ENCODE data around the gene APOLD1. TPM values are rescaled to one million over a fixed set of nuclear protein-coding genes. Genes with fewer than 3 reads are reported as not detected.

The APOLD1 gene
- total RNA-seq, 1 donor from 2014 or later, result 0.75 TPM

- CTCF ChIA-PET, result interaction anchor here (3.0 kb wide), 1 partner anchor 8 kb away, joined by 16 read pairs; no protein-coding TSS in a partner anchor
- intact Hi-C loops (cut with micrococcal nuclease), result no loop called here
- Mint-ChIP-seq H3K4me3 (no peak overlapping the region), H3K4me1 (no peaks in the 10 kb centered on the region), H3K27ac (no peak overlapping the region), H3K36me3 (ENCODE audit: low read depth) (no peaks in the 10 kb centered on the region), H3K9me3 (no peaks in the 10 kb centered on the region), H3K27me3 (no peaks in the 10 kb centered on the region)
- TF ChIP-seq CTCF (IDR thresholded peaks at IDR 0.05), result no peak
- POLR2A ChIA-PET, result no interaction called here
- ATAC-seq (ENCODE audit: low read depth) (no peak), DNase-seq (no peak)
These were observed 40.7 kb upstream of the APOLD1 start for GRCh38 chr12:12744546-12745305.

- Mint-ChIP-seq H3K9me3 (no peaks in the 10 kb centered on the region), H3K4me3 (no peak overlapping the region), H3K36me3 (ENCODE audit: low read depth) (no peaks in the 10 kb centered on the region), H3K27me3 (no peaks in the 10 kb centered on the region), H3K27ac (no peak overlapping the region), H3K4me1 (no peaks in the 10 kb centered on the region)
- intact Hi-C loops (cut with micrococcal nuclease), result no loop called here
- DNase-seq (no peak), ATAC-seq (ENCODE audit: low read depth) (no peak)
- ChIA-PET CTCF (interaction anchor here (3.0 kb wide), 1 partner anchor 9 kb away, joined by 16 read pairs; no protein-coding TSS in a partner anchor), POLR2A (no interaction called here)
- no peak for TF ChIP-seq CTCF (IDR thresholded peaks at IDR 0.05)
These were observed 39.8 kb upstream of the APOLD1 start for GRCh38 chr12:12745576-12746211.

- POLR2A ChIA-PET, result no interaction called here
- TF ChIP-seq CTCF (IDR thresholded peaks at IDR 0.05), result no peak
These were observed 38.2 kb upstream of the APOLD1 start for GRCh38 chr12:12747278-12747677.

GRCh38 chr12:12748044-12748443 is 37.4 kb upstream of the APOLD1 start:
- CTCF ChIA-PET, result interaction anchor here (3.0 kb wide), 1 partner anchor 11 kb away, joined by 16 read pairs; no protein-coding TSS in a partner anchor
- Mint-ChIP-seq H3K27ac (no peak overlapping the region), H3K4me3 (no peak overlapping the region), H3K27me3 (no peaks in the 10 kb centered on the region), H3K36me3 (ENCODE audit: low read depth) (no peaks in the 10 kb centered on the region), H3K4me1 (no peaks in the 10 kb centered on the region), H3K9me3 (no peaks in the 10 kb centered on the region)
- ATAC-seq (ENCODE audit: low read depth) (no peak), DNase-seq (no peak)
- POLR2A ChIA-PET, result no interaction called here
- intact Hi-C loops (cut with micrococcal nuclease), result no loop called here
- TF ChIP-seq CTCF (IDR thresholded peaks at IDR 0.05), result no peak

More at GRCh38 chr12:12747278-12747677, 38.2 kb upstream of the APOLD1 start:
- Mint-ChIP-seq H3K36me3 (ENCODE audit: low read depth) (no peaks in the 10 kb centered on the region), H3K4me1 (no peaks in the 10 kb centered on the region), H3K27me3 (no peaks in the 10 kb centered on the region), H3K9me3 (no peaks in the 10 kb centered on the region), H3K4me3 (no peak overlapping the region), H3K27ac (no peak overlapping the region)
- CTCF ChIA-PET, result interaction anchor here (3.0 kb wide), 1 partner anchor 10 kb away, joined by 16 read pairs; no protein-coding TSS in a partner anchor
- intact Hi-C loops (cut with micrococcal nuclease), result no loop called here
- ATAC-seq (ENCODE audit: low read depth) (no peak), DNase-seq (no peak)

GRCh38 chr12:12749433-12749832 is 36.0 kb upstream of the APOLD1 start:
- H3K27ac Mint-ChIP-seq, result no peak overlapping the region
- H3K27me3 Mint-ChIP-seq, result no peaks in the 10 kb centered on the region
- no peaks in the 10 kb centered on the region for H3K9me3 Mint-ChIP-seq
- DNase-seq (no peak), ATAC-seq (ENCODE audit: low read depth) (no peak)
- ChIA-PET CTCF (no interaction called here), POLR2A (no interaction called here)
- H3K4me1 Mint-ChIP-seq, result no peaks in the 10 kb centered on the region
- H3K4me3 Mint-ChIP-seq, result no peak overlapping the region
- TF ChIP-seq CTCF (IDR thresholded peaks at IDR 0.05), result no peak
- H3K36me3 Mint-ChIP-seq (ENCODE audit: low read depth), result no peaks in the 10 kb centered on the region
- intact Hi-C loops (cut with micrococcal nuclease), result no loop called here
